ENCODE data around the gene NDOR1.
A peak's percentile ranks its signal among the peaks of the same experiment; 100 is the strongest.

NDOR1 gene

DNA sequence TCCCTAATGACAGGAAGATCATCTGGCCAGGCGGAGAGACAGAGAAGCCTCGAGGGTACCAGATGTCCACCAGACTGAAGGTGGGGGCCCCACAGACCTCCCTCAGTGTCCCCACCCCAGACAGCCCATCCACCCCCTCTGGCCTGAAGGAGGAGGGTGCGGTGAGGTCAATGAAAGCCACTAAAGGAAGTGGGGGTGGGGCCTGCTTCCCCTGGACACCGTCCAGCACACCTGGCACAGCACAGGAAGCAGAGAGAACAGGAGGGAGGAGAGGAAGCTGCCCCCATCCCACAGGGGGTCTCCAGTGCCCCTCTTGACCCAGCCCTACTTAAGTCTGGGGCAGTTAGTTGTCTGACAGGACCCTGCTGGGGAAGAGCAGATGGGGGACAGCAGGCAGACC is 46.9 kb upstream of the NDOR1 start:
- Histone ChIP-seq H3K4me1 (ENCODE audit: insufficient read depth, low read length, poor library complexity, severe bottlenecking) (peaks cover 28% of the 10 kb centered on the region), H3K27me3 (ENCODE audit: insufficient read depth, low read length, poor library complexity, severe bottlenecking) (no peaks in the 10 kb centered on the region), H3K9me2 (replicated peaks; ENCODE audit: low read depth, low read length) (no peaks in the 10 kb centered on the region), H4K20me1 (ENCODE audit: insufficient read depth, low read length, poor library complexity, severe bottlenecking) (no peaks in the 10 kb centered on the region), H2AFZ (ENCODE audit: low read length) (0 out of 2 replicates have a peak overlapping the region, but pooled peaks have one; percentile 3), H3F3A (ENCODE audit: low read depth) (no peaks in the 10 kb centered on the region), H3K79me2 (ENCODE audit: insufficient read depth, low read length) (no peaks in the 10 kb centered on the region), H3K36me3 (ENCODE audit: insufficient read depth, low read length) (no peaks in the 10 kb centered on the region), H3K4me3 (ENCODE audit: low read length, poor library complexity, severe bottlenecking) (peak overlapping the region; percentile 55), H3K9ac (ENCODE audit: low read depth, low read length, poor library complexity, severe bottlenecking) (peak overlapping the region; percentile 54), H3K4me2 (ENCODE audit: low read depth, low read length, poor library complexity, severe bottlenecking) (peak overlapping the region; percentile 84), H3K9me3 (ENCODE audit: insufficient read depth, low read depth, low read length) (no peaks in the 10 kb centered on the region)
- no peak for TF ChIP-seq EZH2phosphoT487 (IDR thresholded peaks at IDR 0.05; ENCODE audit: borderline replicate concordance)
- TF ChIP-seq CTCF (conservative IDR thresholded peaks at IDR 0.05; ENCODE audit: low read length): no peak

GRCh38 chr9:137159105-137160053 is 46.1 kb upstream of the NDOR1 start:
- H3K9me2 ChIP-seq (replicated peaks; ENCODE audit: low read depth, low read length): no peaks in the 10 kb centered on the region
- peak overlapping the region; percentile 84 for H3K4me2 ChIP-seq (ENCODE audit: low read depth, low read length, poor library complexity, severe bottlenecking)
- H3K4me3 ChIP-seq (ENCODE audit: low read length, poor library complexity, severe bottlenecking): peak overlapping the region; percentile 55

DNA sequence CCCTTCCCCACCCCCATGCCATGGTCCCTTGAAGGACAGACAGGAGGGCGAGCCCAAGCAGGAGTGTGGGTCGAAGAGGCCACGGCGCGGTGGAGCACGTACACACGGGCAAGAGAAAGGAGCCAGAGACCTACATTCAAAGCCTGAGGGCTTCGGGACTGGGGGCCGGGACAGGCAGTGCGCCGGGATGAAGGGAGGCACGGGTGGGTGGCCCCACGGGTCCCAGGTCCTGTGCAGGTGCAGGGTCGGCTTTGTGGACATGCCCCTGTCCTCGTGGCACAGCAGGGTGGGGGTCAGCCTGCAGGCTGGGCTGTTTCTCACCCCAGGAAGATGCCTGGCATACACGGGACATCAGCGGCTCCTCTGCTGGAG is 45.5 kb upstream of the NDOR1 start:
- Histone ChIP-seq H3K4me2 (ENCODE audit: low read depth, low read length, poor library complexity, severe bottlenecking) (peak overlapping the region; percentile 84), H3K36me3 (ENCODE audit: insufficient read depth, low read length) (no peaks in the 10 kb centered on the region), H3K9me2 (replicated peaks; ENCODE audit: low read depth, low read length) (no peaks in the 10 kb centered on the region), H3K27me3 (ENCODE audit: insufficient read depth, low read length, poor library complexity, severe bottlenecking) (no peaks in the 10 kb centered on the region), H3K4me1 (ENCODE audit: insufficient read depth, low read length, poor library complexity, severe bottlenecking) (peaks cover 28% of the 10 kb centered on the region), H3K9ac (ENCODE audit: low read depth, low read length, poor library complexity, severe bottlenecking) (peak overlapping the region; percentile 54), H3K9me3 (ENCODE audit: insufficient read depth, low read depth, low read length) (no peaks in the 10 kb centered on the region), H2AFZ (ENCODE audit: low read length) (no peak overlapping the region), H3K79me2 (ENCODE audit: insufficient read depth, low read length) (no peaks in the 10 kb centered on the region), H4K20me1 (ENCODE audit: insufficient read depth, low read length, poor library complexity, severe bottlenecking) (no peaks in the 10 kb centered on the region), H3K4me3 (ENCODE audit: low read length, poor library complexity, severe bottlenecking) (no peak overlapping the region), H3F3A (ENCODE audit: low read depth) (no peaks in the 10 kb centered on the region)
- no peak for TF ChIP-seq EZH2phosphoT487 (IDR thresholded peaks at IDR 0.05; ENCODE audit: borderline replicate concordance)
- no peak for TF ChIP-seq CTCF (conservative IDR thresholded peaks at IDR 0.05; ENCODE audit: low read length)

More at GRCh38 chr9:137159105-137160053, 46.1 kb upstream of the NDOR1 start:
- Histone ChIP-seq H3K9me3 (ENCODE audit: insufficient read depth, low read depth, low read length) (no peaks in the 10 kb centered on the region), H2AFZ (ENCODE audit: low read length) (0 out of 2 replicates have a peak overlapping the region, but pooled peaks have one; percentile 3), H3K27me3 (ENCODE audit: insufficient read depth, low read length, poor library complexity, severe bottlenecking) (no peaks in the 10 kb centered on the region), H3K79me2 (ENCODE audit: insufficient read depth, low read length) (no peaks in the 10 kb centered on the region), H4K20me1 (ENCODE audit: insufficient read depth, low read length, poor library complexity, severe bottlenecking) (no peaks in the 10 kb centered on the region), H3K36me3 (ENCODE audit: insufficient read depth, low read length) (no peaks in the 10 kb centered on the region), H3K4me1 (ENCODE audit: insufficient read depth, low read length, poor library complexity, severe bottlenecking) (peaks cover 28% of the 10 kb centered on the region), H3F3A (ENCODE audit: low read depth) (no peaks in the 10 kb centered on the region), H3K9ac (ENCODE audit: low read depth, low read length, poor library complexity, severe bottlenecking) (peak overlapping the region; percentile 54)
- no peak for TF ChIP-seq EZH2phosphoT487 (IDR thresholded peaks at IDR 0.05; ENCODE audit: borderline replicate concordance)
- TF ChIP-seq CTCF (conservative IDR thresholded peaks at IDR 0.05; ENCODE audit: low read length): no peak

All from Loucy (cell line).